ENCODE results near the gene DNAJA3. TPM values are rescaled to one million over a fixed set of nuclear protein-coding genes. Genes with fewer than 3 reads are reported as not detected.

The DNAJA3 gene
- total RNA-seq, 1 experiment from 2014 or later: 58.9 TPM

DNA sequence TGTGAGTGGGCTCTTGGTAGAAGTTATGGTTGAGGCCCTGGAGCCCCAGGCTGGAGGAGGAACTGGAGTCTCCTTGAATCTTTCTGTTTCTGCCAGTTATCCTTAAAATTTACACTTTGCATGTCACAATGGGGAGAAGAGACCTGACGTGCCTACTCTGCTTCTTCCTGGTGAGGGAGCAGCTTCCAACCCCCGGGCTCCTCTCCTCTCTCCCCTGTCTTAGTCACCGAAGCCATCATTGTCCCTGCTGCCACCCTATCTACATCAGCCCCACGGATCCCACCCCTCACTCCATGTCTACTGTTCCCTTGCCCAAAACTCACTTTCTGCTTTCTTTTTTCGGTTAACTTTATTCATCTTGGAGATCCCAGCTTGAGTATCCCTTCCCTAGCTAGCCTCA, 17.6 kb downstream of the DNAJA3 start:
- peaks cover 29% of the 10 kb centered on the region for H3K36me3 ChIP-seq (ENCODE audit: low read depth)
- no peaks in the 10 kb centered on the region for H3K9me3 ChIP-seq (ENCODE audit: insufficient read depth, low read depth)
- no peak overlapping the region for H2AFZ ChIP-seq
- H3F3A ChIP-seq (ENCODE audit: insufficient read depth, low read depth): no peaks in the 10 kb centered on the region
- no peak for DNase-seq
- no peak overlapping the region for H3K27ac ChIP-seq
- BruUV-seq (replicated peaks): no TSS peak
- no peak overlapping the region for H3K4me2 ChIP-seq
- peaks cover 5% of the 10 kb centered on the region for H4K20me1 ChIP-seq (ENCODE audit: insufficient read depth)
- H3K27me3 ChIP-seq (ENCODE audit: insufficient read depth, low read depth): no peaks in the 10 kb centered on the region
- ChIA-PET POLR2A (ENCODE audit: unreplicated experiment) (no interaction called here), CTCF (no interaction called here)
- H3K79me2 ChIP-seq (ENCODE audit: low read depth): no peaks in the 10 kb centered on the region
- intact Hi-C loops (cut with micrococcal nuclease; ENCODE audit: unreplicated experiment): no loop called here
- no peaks in the 10 kb centered on the region for H3K9me2 ChIP-seq (ENCODE audit: insufficient read depth)
- TF ChIP-seq, protein P1, sequence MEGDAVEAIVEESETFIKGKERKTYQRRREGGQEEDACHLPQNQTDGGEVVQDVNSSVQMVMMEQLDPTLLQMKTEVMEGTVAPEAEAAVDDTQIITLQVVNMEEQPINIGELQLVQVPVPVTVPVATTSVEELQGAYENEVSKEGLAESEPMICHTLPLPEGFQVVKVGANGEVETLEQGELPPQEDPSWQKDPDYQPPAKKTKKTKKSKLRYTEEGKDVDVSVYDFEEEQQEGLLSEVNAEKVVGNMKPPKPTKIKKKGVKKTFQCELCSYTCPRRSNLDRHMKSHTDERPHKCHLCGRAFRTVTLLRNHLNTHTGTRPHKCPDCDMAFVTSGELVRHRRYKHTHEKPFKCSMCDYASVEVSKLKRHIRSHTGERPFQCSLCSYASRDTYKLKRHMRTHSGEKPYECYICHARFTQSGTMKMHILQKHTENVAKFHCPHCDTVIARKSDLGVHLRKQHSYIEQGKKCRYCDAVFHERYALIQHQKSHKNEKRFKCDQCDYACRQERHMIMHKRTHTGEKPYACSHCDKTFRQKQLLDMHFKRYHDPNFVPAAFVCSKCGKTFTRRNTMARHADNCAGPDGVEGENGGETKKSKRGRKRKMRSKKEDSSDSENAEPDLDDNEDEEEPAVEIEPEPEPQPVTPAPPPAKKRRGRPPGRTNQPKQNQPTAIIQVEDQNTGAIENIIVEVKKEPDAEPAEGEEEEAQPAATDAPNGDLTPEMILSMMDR (conservative IDR thresholded peaks at IDR 0.05): no peak
- no peak overlapping the region for H3K4me3 ChIP-seq
- H3K4me1 ChIP-seq (replicated peaks; ENCODE audit: insufficient read depth): no peaks in the 10 kb centered on the region

DNA sequence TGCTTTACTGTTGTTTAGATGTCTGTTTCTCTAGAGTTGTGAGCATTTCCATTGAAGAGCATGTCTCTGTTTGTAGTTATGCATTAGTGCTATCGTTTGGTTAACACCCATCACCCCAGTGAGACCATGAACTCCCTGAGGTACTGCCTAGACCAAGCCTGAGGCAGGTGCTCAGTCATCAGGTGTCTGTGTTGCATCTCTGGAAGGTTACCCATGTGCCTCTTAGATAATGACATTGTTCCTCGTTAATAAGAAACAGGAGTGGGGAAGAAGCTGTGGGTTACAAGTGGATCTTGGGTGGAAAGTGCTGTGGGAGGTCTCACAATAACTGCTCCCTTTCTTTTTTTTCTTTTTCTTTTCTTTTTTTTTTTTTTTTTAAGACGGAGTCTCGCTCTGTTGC, 18.3 kb downstream of the DNAJA3 start:
- no peak overlapping the region for H3K4me3 ChIP-seq
- POLR2A ChIA-PET (ENCODE audit: unreplicated experiment): no interaction called here
- H4K20me1 ChIP-seq (ENCODE audit: insufficient read depth): peaks cover 5% of the 10 kb centered on the region
- H3K36me3 ChIP-seq (ENCODE audit: low read depth): peaks cover 29% of the 10 kb centered on the region
- no TSS peak for BruUV-seq (replicated peaks)
- no peak for DNase-seq
- H3K4me1 ChIP-seq (replicated peaks; ENCODE audit: insufficient read depth): no peaks in the 10 kb centered on the region
- CTCF ChIA-PET: interaction anchor here (0.7 kb wide), 1 partner anchor 49 kb away, joined by 3 read pairs; no protein-coding TSS in a partner anchor
- no peaks in the 10 kb centered on the region for H3F3A ChIP-seq (ENCODE audit: insufficient read depth, low read depth)
- no peak overlapping the region for H3K27ac ChIP-seq
- H2AFZ ChIP-seq: no peak overlapping the region
- intact Hi-C loops (cut with micrococcal nuclease; ENCODE audit: unreplicated experiment): no loop called here
- H3K4me2 ChIP-seq: no peak overlapping the region
- TF ChIP-seq, protein P1 (conservative IDR thresholded peaks at IDR 0.05): no peak
- no peak for TF ChIP-seq EZH2 (IDR thresholded peaks at IDR 0.05; ENCODE audit: low read depth)
- H3K9me2 ChIP-seq (ENCODE audit: insufficient read depth): no peaks in the 10 kb centered on the region
- no peaks in the 10 kb centered on the region for H3K9me3 ChIP-seq (ENCODE audit: insufficient read depth, low read depth)
- H3K27me3 ChIP-seq (ENCODE audit: insufficient read depth, low read depth): no peaks in the 10 kb centered on the region
- no peaks in the 10 kb centered on the region for H3K79me2 ChIP-seq (ENCODE audit: low read depth)

DNA sequence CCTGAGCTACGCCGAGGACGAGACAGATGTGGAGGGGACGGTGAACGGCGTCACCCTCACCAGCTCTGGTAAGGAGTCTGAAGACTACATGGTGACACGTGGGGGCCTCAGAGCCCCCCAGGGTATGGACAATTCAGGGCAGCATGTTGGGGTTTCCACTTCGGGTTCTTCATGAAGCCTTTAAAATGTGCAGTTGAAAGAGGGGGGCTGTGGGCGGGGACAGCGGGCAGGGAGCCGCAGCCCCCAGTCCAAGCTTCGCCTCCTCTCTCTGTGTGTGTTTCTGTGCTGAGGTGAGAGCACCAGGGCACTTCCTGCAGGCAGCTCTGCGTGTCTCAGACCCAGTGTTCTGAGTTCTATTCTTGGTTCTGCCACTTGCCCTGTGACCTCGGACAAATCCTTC, 24.8 kb downstream of the DNAJA3 start:
- no peak overlapping the region for H2AFZ ChIP-seq
- POLR2A ChIA-PET (ENCODE audit: unreplicated experiment): no interaction called here
- H3K9me2 ChIP-seq (ENCODE audit: insufficient read depth): no peaks in the 10 kb centered on the region
- BruUV-seq (replicated peaks): no TSS peak
- no peaks in the 10 kb centered on the region for H3K4me1 ChIP-seq (replicated peaks; ENCODE audit: insufficient read depth)
- no peaks in the 10 kb centered on the region; the same call in 1 of the 2 replicates for H3F3A ChIP-seq (ENCODE audit: insufficient read depth, low read depth)
- no peak overlapping the region for H3K27ac ChIP-seq
- peaks cover 13% of the 10 kb centered on the region; the same call in 1 of the 2 replicates for H3K36me3 ChIP-seq (ENCODE audit: low read depth)
- CTCF ChIA-PET: no interaction called here
- no peaks in the 10 kb centered on the region for H3K9me3 ChIP-seq (ENCODE audit: insufficient read depth, low read depth)
- intact Hi-C loops (cut with micrococcal nuclease; ENCODE audit: unreplicated experiment): no loop called here
- no peaks in the 10 kb centered on the region for H3K27me3 ChIP-seq (ENCODE audit: insufficient read depth, low read depth)
- DNase-seq: no peak
- no peak overlapping the region for H3K4me2 ChIP-seq
- no peaks in the 10 kb centered on the region for H3K79me2 ChIP-seq (ENCODE audit: low read depth)
- peaks cover 9% of the 10 kb centered on the region for H4K20me1 ChIP-seq (ENCODE audit: insufficient read depth)
- no peak for TF ChIP-seq EZH2 (IDR thresholded peaks at IDR 0.05; ENCODE audit: low read depth)
- TF ChIP-seq, protein P1 (conservative IDR thresholded peaks at IDR 0.05): no peak
- H3K4me3 ChIP-seq: no peak overlapping the region
